Measurements from ENCODE around the gene C16orf86.

C16orf86 gene

DNA sequence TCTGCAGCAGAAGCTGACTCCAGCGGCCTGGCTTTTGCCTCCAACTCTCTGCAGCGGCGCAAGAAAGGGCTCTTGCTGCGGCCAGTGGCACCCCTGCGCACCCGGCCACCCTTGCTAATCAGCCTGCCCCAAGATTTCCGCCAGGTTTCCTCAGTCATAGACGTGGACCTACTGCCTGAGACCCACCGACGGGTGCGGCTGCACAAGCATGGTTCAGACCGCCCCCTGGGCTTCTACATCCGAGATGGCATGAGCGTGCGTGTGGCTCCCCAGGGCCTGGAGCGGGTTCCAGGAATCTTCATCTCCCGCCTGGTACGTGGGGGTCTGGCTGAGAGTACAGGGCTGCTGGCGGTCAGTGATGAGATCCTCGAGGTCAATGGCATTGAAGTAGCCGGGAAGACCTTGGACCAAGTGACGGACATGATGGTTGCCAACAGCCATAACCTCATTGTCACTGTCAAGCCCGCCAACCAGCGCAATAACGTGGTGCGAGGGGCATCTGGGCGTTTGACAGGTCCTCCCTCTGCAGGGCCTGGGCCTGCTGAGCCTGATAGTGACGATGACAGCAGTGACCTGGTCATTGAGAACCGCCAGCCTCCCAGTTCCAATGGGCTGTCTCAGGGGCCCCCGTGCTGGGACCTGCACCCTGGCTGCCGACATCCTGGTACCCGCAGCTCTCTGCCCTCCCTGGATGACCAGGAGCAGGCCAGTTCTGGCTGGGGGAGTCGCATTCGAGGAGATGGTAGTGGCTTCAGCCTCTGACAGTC, 4.5 kb upstream of the C16orf86 start:
- H3K4me1 ChIP-seq (ENCODE audit: insufficient read depth, low read length): peaks cover 4% of the 10 kb centered on the region; the same call in 1 of the 2 replicates
- H3K27ac ChIP-seq (ENCODE audit: low read depth, low read length): no peak overlapping the region
- peak overlapping the region; percentile 86; the same call in 1 of the 2 replicates for H3K4me3 ChIP-seq (ENCODE audit: low read length)
- no peaks in the 10 kb centered on the region for H3K9me3 ChIP-seq (ENCODE audit: insufficient read depth, low read depth, low read length)
- WGBS: 93% methylated on average over 34 of the region's 34 CpGs
- H3K27me3 ChIP-seq (ENCODE audit: insufficient read depth, low read length): peaks cover 5% of the 10 kb centered on the region; the same call in 1 of the 2 replicates
- H3K9ac ChIP-seq (ENCODE audit: low read depth, low read length): peak overlapping the region; percentile 22; the same call in 1 of the 2 replicates
- H3K36me3 ChIP-seq (ENCODE audit: insufficient read depth, low read length): peaks cover 8% of the 10 kb centered on the region

DNA sequence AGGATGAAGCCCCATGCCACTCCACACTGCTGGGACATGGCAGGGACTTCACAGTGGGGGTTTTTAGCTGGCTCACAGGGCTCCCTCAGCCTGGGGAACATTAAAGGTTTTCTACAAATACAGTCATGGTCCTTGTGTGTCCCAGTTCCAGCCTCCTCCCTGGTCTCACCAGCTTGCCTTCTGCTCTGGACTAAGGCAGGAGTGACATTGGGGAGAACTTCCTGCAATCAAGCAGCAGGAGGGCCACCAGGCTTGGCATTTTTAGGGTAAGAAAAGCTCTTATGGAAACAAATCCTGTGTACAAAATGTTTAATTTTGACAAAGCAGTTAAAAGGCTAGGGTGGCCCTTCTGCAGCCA, 4.0 kb upstream of the C16orf86 start:
- Histone ChIP-seq H3K27me3 (ENCODE audit: insufficient read depth, low read length) (peaks cover 8% of the 10 kb centered on the region; the same call in 1 of the 2 replicates), H3K4me3 (ENCODE audit: low read length) (no peak overlapping the region), H3K9me3 (ENCODE audit: insufficient read depth, low read depth, low read length) (no peaks in the 10 kb centered on the region), H3K9ac (ENCODE audit: low read depth, low read length) (no peak overlapping the region), H3K36me3 (ENCODE audit: insufficient read depth, low read length) (peaks cover 5% of the 10 kb centered on the region), H3K4me1 (ENCODE audit: insufficient read depth, low read length) (peaks cover 4% of the 10 kb centered on the region; the same call in 1 of the 2 replicates), H3K27ac (ENCODE audit: low read depth, low read length) (no peak overlapping the region)

DNA sequence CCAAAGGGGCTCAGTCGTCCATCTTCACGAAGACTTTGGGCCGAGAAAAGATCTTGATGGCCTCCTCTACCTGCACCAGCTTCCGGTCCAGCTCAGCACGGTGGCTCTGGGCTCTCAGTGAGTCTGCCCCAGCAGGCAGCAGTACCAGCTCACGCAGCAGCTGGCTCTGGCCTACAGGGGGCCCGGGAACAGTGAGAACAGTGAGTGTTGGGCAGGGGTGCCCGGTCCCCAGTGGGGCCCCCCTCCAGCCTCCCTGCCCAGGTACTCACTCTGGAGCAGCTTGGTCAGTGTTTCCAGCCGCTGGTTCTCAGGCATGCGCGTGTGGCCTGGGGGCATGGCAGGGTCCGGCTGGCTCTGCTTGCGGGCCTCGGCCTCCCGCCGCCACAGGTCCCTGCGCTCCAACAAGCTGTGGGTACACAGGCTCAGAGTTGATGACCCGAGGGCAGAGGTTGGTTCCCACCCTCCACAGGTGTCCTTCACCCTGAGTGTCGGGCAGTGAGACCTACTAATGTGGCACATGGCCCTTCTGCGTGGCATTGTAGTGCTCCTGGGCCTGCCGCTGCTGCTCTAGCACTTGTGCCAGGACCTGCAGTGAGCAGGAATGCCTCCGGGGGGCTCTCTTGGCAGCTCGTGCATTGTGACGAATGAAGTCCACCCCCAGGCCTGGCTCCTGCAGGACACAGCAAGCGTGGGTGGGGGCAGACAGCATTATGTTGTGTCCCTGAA, 3.3 kb upstream of the C16orf86 start:
- Histone ChIP-seq H3K9ac (ENCODE audit: low read depth, low read length) (no peak overlapping the region), H3K4me1 (ENCODE audit: insufficient read depth, low read length) (peaks cover 4% of the 10 kb centered on the region; the same call in 1 of the 2 replicates), H3K36me3 (ENCODE audit: insufficient read depth, low read length) (peaks cover 1% of the 10 kb centered on the region; the same call in 1 of the 2 replicates), H3K27ac (ENCODE audit: low read depth, low read length) (no peak overlapping the region), H3K4me3 (ENCODE audit: low read length) (no peak overlapping the region), H3K27me3 (ENCODE audit: insufficient read depth, low read length) (peaks cover 8% of the 10 kb centered on the region; the same call in 1 of the 2 replicates), H3K9me3 (ENCODE audit: insufficient read depth, low read depth, low read length) (no peaks in the 10 kb centered on the region)
- 81% methylated on average over 25 of the region's 25 CpGs for WGBS

DNA sequence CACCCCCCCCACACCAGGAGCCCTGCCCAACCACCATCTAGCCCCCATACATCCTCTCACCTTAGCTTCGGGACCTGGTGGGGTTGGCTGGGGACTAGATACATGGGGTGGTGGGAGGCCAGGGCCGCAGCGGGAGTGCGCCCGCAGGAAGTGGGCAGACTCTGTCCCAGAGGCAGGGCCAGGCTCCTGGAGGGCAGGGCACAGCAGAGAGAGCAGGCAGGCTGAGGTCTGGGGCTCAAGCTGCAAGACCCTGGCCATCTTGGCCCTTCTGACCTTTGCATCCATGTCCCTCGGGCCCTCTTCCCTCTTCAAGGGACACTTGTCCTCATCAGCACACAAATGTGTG, 2.8 kb upstream of the C16orf86 start:
- H3K9ac ChIP-seq (ENCODE audit: low read depth, low read length): no peak overlapping the region
- peaks cover 8% of the 10 kb centered on the region; the same call in 1 of the 2 replicates for H3K27me3 ChIP-seq (ENCODE audit: insufficient read depth, low read length)
- peaks cover 4% of the 10 kb centered on the region; the same call in 1 of the 2 replicates for H3K4me1 ChIP-seq (ENCODE audit: insufficient read depth, low read length)
- H3K4me3 ChIP-seq (ENCODE audit: low read length): no peak overlapping the region
- no peaks in the 10 kb centered on the region for H3K36me3 ChIP-seq (ENCODE audit: insufficient read depth, low read length)
- 95% methylated on average over 6 of the region's 6 CpGs for WGBS
- no peak overlapping the region for H3K27ac ChIP-seq (ENCODE audit: low read depth, low read length)
- no peaks in the 10 kb centered on the region for H3K9me3 ChIP-seq (ENCODE audit: insufficient read depth, low read depth, low read length)

DNA sequence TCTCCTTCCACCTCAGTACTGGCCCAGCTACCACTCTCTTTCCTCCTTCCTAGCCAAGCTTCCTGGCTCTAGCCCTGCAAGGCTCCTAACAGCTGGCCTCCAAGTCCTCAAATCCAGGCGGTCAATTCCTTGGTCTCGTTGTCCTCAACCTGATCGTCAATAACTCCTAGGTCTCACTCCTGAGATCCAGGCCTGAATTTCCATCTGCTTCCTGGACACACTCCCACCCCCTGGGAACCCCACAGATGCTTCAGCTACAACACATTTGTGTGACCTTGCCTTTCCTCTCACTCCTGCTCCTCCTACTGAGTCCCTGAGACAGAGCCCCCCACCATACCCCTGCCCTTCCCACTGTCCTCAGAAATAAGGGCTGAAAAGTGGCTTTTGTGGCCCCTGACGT, 2.4 kb upstream of the C16orf86 start:
- WGBS: 84% methylated on average over 4 of the region's 4 CpGs
- H3K9me3 ChIP-seq (ENCODE audit: insufficient read depth, low read depth, low read length): no peaks in the 10 kb centered on the region
- peaks cover 4% of the 10 kb centered on the region; the same call in 1 of the 2 replicates for H3K4me1 ChIP-seq (ENCODE audit: insufficient read depth, low read length)
- H3K27ac ChIP-seq (ENCODE audit: low read depth, low read length): no peak overlapping the region
- no peak overlapping the region for H3K9ac ChIP-seq (ENCODE audit: low read depth, low read length)
- no peaks in the 10 kb centered on the region for H3K36me3 ChIP-seq (ENCODE audit: insufficient read depth, low read length)
- no peak overlapping the region for H3K4me3 ChIP-seq (ENCODE audit: low read length)
- peaks cover 8% of the 10 kb centered on the region; the same call in 1 of the 2 replicates for H3K27me3 ChIP-seq (ENCODE audit: insufficient read depth, low read length)

DNA sequence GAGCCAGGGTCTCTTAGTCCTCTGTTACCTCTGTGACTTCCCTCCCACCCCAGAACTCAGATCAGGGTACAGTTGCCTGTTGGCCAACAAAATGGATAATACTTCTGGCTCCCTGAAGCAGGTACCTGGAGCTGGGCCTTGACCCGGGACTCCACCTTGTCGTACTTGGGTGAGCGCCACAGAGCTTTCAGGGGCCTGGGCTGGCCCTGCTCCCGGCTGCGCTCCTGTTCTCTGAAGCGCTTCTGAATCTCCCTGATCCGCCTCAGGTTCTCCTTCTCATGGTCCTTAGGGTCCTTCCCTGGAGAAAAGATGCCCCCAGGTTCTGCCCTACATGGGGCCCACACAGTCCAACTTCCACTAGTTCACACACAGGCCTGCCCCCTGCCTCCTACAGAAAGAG, 1.7 kb upstream of the C16orf86 start:
- H3K27ac ChIP-seq (ENCODE audit: low read depth, low read length): no peak overlapping the region
- H3K9ac ChIP-seq (ENCODE audit: low read depth, low read length): no peak overlapping the region
- peaks cover 6% of the 10 kb centered on the region; the same call in 1 of the 2 replicates for H3K27me3 ChIP-seq (ENCODE audit: insufficient read depth, low read length)
- WGBS: 95% methylated on average over 7 of the region's 7 CpGs
- no peak overlapping the region for H3K4me3 ChIP-seq (ENCODE audit: low read length)
- H3K4me1 ChIP-seq (ENCODE audit: insufficient read depth, low read length): peaks cover 4% of the 10 kb centered on the region; the same call in 1 of the 2 replicates
- no peaks in the 10 kb centered on the region for H3K36me3 ChIP-seq (ENCODE audit: insufficient read depth, low read length)
- H3K9me3 ChIP-seq (ENCODE audit: insufficient read depth, low read depth, low read length): no peaks in the 10 kb centered on the region

DNA sequence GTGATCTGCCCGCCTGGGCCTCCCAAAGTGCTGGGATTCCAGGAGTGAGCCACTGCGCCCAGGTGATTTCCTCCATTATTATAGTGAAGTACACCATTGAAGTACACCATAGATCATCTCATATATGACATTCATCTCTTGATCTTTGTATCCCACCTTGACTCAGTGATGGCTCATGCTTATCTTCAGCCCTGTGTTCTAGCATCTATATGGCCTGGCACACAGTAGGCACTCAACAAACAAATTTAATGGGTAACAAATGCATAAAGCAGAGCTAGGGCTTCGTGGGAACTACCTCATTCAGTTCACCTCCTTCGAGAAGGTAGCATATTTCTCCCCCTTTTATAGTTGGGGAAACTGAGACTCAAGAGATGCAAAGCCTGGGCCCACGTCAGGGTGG, 1.0 kb upstream of the C16orf86 start:
- WGBS: 75% methylated on average over 5 of the region's 5 CpGs
- Histone ChIP-seq H3K4me1 (ENCODE audit: insufficient read depth, low read length) (peaks cover 4% of the 10 kb centered on the region; the same call in 1 of the 2 replicates), H3K27me3 (ENCODE audit: insufficient read depth, low read length) (peaks cover 6% of the 10 kb centered on the region; the same call in 1 of the 2 replicates), H3K9ac (ENCODE audit: low read depth, low read length) (peak overlapping the region; percentile 29; the same call in 1 of the 2 replicates), H3K27ac (ENCODE audit: low read depth, low read length) (no peak overlapping the region), H3K36me3 (ENCODE audit: insufficient read depth, low read length) (no peaks in the 10 kb centered on the region), H3K9me3 (ENCODE audit: insufficient read depth, low read depth, low read length) (no peaks in the 10 kb centered on the region), H3K4me3 (ENCODE audit: low read length) (peak overlapping the region; percentile 76)

DNA sequence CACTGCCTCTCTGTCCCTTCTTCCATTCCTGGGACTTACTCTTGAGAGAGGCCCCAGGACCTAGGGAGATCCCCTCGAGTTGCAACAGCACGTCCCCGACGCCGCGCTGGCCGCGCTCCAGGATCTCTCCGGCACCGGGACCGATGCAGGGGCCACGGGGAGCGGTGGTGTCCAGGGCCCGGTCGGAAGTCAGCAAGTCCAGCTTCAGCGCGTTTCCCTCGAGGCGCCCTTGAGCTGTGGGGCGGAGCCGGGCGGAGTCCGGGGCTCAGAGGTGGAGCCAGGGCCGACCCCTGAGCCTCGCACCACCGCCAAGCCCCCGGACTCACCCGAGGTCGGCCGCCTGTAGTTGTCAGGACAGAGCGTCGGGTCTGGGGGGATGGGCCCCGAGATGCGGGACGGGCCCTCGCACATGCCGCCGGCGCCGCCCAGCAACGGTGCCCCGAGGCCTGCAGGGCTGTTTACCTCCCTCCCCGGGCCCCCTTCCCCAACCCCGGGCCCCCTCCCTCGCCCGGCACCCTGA, 522 bp upstream of the C16orf86 start:
- 3% methylated on average over 46 of the region's 46 CpGs for WGBS
- 0 out of 2 replicates have a peak overlapping the region, but pooled peaks have one; percentile 13 for H3K27ac ChIP-seq (ENCODE audit: low read depth, low read length)
- H3K4me1 ChIP-seq (ENCODE audit: insufficient read depth, low read length): peaks cover 4% of the 10 kb centered on the region; the same call in 1 of the 2 replicates
- peak overlapping the region; percentile 76 for H3K4me3 ChIP-seq (ENCODE audit: low read length)
- no peaks in the 10 kb centered on the region for H3K9me3 ChIP-seq (ENCODE audit: insufficient read depth, low read depth, low read length)
- no peaks in the 10 kb centered on the region for H3K36me3 ChIP-seq (ENCODE audit: insufficient read depth, low read length)
- peaks cover 6% of the 10 kb centered on the region; the same call in 1 of the 2 replicates for H3K27me3 ChIP-seq (ENCODE audit: insufficient read depth, low read length)
- H3K9ac ChIP-seq (ENCODE audit: low read depth, low read length): peak overlapping the region; percentile 29; the same call in 1 of the 2 replicates

DNA sequence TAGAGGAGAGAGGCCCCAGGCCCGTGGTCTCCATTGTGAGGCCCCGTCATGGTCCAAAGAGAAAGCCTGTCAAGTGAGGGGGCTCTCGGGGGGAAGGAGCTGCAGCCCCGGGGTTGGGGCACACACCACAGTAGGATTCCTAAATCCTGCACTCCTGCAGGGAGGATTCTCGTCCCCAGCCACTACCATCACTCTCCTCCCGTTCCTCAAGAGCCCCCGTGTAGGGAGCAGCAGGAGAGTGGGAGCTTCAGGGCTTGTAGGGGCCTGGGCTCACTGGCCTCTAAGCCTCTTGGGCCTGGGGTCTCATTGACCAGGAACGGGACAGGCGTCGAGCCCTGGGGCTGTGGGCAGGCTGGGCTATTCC, 821 bp downstream of the C16orf86 start:
- Histone ChIP-seq H3K9me3 (ENCODE audit: insufficient read depth, low read depth, low read length) (no peaks in the 10 kb centered on the region), H3K4me3 (ENCODE audit: low read length) (peak overlapping the region; percentile 76), H3K27ac (ENCODE audit: low read depth, low read length) (no peak overlapping the region), H3K4me1 (ENCODE audit: insufficient read depth, low read length) (peaks cover 4% of the 10 kb centered on the region; the same call in 1 of the 2 replicates), H3K27me3 (ENCODE audit: insufficient read depth, low read length) (peaks cover 6% of the 10 kb centered on the region; the same call in 1 of the 2 replicates), H3K9ac (ENCODE audit: low read depth, low read length) (no peak overlapping the region; the same call in 1 of the 2 replicates), H3K36me3 (ENCODE audit: insufficient read depth, low read length) (no peaks in the 10 kb centered on the region)
- WGBS: 43% methylated on average over 9 of the region's 10 CpGs

DNA sequence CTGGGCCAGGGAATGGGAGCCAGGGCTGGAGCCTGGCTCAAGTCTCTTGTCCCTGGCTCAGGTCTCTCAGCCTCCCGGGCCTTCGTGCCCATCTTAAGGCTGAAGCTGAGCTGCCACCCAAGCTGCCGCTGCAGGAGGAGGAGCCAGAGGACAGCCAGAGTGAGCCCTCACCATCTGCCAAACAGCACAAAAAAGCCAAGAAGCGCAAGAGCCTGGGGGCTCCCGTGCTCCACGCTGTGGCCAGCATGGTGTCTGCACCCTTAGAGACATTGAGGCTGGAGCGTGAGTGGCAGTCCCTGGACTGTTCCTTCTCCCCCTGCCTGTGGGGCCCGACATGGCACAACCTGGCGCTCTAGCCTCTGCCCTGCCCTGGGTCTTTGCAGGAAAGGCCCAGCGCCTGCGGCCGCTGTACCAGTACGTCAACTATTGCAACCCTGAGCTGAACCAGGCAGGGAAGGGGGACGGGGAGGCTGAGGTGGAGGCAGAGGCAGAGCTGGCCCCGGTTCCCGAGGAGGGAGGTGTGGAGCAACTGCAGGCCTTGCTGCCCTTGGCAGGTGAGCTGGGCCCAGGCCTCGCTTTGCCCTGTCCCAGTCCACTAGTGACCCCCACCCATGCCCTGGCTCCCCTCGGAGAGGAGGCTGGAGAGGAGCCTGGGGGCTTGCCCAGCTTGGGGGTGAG, 1.3 kb downstream of the C16orf86 start:
- no peaks in the 10 kb centered on the region for H3K9me3 ChIP-seq (ENCODE audit: insufficient read depth, low read depth, low read length)
- no peak overlapping the region for H3K27ac ChIP-seq (ENCODE audit: low read depth, low read length)
- H3K4me3 ChIP-seq (ENCODE audit: low read length): no peak overlapping the region
- 41% methylated on average over 18 of the region's 18 CpGs for WGBS
- H3K4me1 ChIP-seq (ENCODE audit: insufficient read depth, low read length): peaks cover 4% of the 10 kb centered on the region; the same call in 1 of the 2 replicates
- no peak overlapping the region for H3K9ac ChIP-seq (ENCODE audit: low read depth, low read length)
- no peaks in the 10 kb centered on the region for H3K36me3 ChIP-seq (ENCODE audit: insufficient read depth, low read length)
- H3K27me3 ChIP-seq (ENCODE audit: insufficient read depth, low read length): peaks cover 6% of the 10 kb centered on the region; the same call in 1 of the 2 replicates

Data from HUES64 (cell line).